Raji (cell line): Measurements from ENCODE around the gene SLC18B1.
A peak's percentile ranks its signal among the peaks of the same experiment; 100 is the strongest.

Experiments used
- POLR2A ChIP-seq: IDR thresholded peaks from 2 replicates; pipeline ENCODE4 v1.6.1; 2011; ENCODE audit warnings: low read depth, low read length, control low read depth; ENCODE audit not compliant: insufficient read depth

Gene SLC18B1

DNA sequence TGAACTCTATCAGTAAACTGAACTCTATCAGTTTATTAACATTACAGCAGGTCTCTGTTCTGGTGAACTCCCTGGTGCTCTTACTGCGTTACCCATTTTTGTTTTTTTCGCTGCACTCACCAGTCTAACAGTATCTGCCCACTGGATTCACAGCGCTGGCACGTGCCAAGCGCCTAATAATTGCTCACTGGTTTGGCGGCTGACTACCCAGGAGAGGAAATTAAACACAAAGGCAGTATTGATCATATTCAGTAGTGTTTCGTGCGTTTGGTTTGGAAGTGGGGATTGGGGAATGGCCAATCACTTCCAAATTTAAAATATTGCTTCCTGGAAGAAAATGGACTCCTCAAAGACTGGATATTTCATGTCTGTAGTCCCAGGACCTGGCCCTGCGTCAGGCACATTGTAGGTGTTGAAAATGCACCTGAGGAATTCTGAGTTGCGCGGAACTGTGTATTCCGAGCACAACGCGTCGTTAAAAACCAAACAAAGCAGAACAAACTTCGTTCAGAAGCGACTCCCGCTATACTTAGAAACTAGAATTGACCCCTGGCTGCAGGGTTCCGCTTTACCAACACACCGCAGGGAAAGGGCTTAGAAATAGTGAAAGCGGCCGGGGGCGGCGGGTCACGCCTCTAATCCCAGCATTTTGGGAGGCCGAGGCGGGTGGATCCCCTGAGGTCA, 14.9 kb upstream of the SLC18B1 start:
- TF ChIP-seq POLR2A, result peak; percentile 59

DNA sequence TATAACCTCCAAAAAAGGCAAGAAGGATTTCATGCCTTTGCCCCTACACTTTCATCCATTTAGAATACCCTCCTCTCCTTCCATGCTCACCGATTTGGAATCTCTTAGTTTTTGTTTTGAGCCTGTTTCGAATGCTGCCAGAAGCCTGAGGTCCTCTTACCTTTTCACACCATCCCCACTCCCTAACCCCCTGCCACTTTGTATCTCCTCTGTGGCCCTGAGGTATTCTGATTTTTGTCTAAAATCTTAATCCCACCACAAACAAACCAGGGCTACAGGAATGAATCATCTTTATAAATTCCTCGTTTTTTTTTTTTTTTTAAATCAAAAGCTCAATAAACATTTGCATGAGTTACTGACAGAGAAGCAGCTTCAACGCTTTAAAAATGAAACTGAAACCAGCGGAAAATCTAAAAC, 14.3 kb upstream of the SLC18B1 start:
- TF ChIP-seq POLR2A, result no peak

DNA sequence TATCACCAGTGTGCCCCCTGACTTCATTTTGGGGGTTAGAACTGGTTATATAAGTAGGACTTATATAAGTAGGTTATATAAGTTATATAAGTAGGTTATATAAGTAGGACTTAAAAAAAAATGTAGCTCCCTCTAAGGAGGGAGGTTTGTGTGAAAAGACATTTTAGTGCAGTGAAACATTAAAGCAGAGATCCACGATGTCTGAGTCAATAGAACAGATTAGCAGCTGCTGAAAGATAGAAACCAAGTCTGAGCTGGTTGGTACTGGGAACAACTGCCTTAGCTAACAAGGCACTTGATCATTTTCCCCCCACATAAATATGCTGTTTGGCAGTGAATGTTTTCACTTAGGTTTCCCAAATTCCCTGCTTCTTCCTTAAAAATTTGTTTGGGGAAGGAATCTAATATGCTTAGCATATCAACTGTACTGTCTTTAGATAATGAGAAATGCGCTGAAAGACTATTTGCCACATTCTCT, 13.9 kb upstream of the SLC18B1 start:
- no peak for TF ChIP-seq POLR2A

DNA sequence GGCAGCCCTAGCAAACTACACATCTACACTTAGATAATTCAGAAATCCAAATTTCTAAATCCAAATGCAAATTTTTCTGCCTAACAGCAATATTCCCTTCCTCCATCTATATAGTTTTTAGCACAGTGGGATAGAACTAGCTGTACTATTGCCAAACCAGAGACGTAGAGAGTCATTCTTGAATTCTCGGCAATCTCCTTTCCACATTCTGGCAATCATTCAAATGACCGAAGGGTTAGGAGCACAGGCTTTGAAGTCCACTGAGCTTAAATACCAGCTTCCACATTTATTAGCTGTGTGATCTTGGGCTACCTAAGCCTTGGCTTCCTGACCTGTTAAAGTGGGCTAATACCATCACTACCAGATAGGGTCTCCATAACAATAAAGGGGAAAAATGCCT, 12.8 kb upstream of the SLC18B1 start:
- TF ChIP-seq POLR2A, result no peak

DNA sequence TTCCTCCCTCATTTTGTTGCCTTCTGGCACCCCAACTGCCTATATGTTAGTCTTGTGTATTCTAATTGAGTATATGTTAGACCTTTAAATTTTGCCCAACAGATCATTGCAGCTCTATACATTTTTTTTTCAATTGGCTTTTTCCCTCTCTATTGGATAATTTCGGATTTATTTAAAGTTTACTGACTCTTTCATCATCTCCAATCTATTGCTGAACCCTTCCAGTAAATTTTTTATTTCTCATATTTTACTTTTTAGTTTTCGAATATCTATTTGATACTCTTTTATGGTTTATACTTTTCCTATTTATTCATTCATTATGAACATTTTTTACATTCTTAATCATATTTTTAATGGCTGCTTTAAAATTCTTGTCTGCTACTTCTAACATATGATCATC, 7.1 kb upstream of the SLC18B1 start:
- TF ChIP-seq POLR2A, result no peak

DNA sequence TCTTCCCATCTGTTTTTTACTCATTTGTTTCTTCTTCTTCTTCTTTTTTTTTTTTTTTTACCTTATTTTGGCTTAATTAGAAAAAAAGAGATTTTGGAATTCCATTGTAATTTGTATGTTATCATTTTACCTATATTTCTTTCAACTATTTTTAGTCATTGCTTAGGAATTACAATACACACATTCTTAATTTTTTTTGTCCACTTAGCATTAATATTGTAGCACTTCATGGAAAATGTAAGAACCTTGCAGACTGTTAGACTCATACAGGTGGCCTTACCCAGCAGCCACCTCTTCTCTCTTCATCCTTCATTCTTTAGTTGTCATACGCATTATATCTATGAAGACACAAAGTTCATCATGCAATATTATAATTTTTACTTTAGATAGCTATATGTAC, 5.8 kb upstream of the SLC18B1 start:
- TF ChIP-seq POLR2A, result no peak

DNA sequence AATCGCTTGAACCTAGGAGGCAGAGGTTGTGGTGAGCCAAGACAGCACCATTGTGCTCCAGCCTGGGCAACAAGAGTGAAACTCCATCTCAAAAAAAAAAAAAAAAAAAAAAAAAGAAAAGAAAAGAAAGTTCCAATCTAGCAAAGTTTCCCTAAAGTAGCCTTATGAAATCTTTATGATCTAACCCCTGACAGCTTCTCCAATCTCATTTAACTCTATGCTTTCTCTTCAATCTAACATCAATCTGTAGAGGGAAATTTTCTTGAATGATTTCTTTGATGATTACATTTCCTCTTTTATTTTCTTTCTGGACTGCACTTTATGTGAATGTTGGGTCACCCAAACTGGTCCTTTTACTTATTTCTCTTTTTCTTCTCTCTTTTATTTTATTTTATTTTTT, 2.2 kb upstream of the SLC18B1 start:
- no peak for TF ChIP-seq POLR2A

DNA sequence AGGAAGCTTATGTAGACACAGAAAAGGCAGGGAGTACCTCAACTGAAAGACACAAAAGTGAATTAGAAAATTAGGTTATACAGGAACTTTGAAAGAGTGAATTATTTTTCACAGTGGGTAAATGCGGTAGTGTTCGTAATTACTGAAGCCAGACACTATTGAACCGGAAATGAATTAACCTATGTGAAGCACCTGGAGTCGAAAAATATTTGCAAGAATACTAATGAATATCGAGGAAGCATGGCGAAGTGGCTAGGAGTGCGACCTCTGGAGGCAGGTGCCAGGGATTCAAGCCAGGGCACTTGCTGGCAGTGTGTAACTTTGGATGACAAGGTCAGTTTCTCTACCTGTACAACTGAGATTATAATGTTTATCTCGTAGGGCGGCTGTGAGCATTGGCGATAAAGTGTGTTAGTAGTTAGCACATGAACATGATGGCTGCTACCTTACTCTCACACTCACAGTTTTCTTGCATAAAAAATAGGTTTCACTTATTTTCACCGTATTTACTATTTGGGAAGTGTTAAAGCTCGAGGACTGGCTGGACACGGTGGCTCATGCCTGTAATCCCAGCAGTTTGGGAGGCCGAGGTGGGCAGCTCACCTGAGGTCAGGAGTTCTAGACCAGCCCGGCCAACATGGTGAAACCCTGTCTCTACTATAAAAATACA, 567 bp upstream of the SLC18B1 start:
- no peak for TF ChIP-seq POLR2A

DNA sequence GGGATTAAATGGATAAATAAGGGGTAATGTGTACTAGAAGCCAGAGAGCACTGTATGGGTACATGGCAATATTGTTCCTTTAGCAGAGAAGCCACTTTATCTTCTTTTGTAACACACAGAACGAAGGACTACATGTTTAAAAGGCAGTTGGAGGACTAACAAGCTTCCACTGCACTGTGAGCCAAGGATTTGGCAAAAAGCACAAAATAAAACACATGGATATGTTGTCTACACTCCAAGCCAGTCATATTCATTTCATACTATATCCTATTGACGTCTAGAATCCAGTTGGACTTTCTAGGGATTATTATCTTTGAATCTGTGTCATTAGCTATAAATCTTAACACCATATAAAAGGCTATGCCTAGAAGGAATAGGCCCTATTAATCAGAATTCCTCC, 3.0 kb downstream of the SLC18B1 start:
- TF ChIP-seq POLR2A, result no peak

DNA sequence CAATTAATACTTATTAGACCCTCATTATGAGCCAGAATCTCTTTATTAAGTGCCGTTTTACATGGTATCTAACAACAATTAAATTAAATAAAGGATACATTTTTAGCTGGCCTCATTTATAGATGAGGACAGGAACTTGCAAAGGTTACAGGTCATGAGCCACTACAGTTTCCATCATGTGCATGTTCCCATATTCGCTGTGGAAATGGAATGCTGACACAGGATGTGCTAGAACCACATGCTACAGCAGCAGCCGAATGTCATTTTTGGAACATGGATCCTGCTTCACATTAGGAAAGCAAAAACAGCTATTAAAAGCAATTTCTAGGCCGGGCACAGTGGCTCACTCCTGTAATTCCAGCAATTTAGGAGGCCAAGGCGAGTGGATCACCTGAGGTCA, 5.9 kb downstream of the SLC18B1 start:
- TF ChIP-seq POLR2A, result no peak

DNA sequence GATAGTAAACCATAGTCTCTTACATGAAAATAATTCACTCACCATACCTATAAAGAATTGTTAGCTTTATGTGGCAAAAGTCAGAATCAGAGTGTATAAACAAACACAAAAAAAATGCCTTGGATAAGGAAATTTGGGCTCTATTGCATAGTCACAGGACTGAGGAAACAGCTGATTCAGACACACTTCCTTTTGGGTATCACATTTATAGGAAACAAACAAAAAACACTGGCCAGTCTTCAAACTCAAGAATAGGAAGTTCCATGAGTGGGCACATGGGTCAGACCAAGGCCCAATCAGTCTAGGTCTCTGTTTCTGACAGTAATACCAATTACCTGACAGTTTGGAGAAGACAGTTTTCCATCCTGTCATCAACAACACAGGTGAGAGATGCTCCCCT, 8.0 kb downstream of the SLC18B1 start:
- no peak for TF ChIP-seq POLR2A

DNA sequence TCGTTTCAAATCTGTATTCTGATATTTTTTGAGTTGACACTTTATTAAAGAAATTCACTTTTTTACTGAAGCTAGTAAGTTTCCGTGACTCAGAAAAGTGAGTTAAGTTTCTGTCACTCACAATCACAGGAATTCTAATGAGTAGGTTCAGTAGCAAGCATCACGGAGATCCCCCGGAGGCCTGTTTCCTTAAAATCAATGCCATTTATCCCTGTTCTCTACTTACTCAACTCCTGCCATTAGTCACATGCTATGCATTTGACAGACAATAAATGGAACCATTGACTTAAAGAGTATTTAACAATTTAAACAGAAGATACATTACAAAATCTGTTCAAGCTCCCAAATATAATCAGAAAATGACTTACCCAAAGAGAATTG, 9.1 kb downstream of the SLC18B1 start:
- no peak for TF ChIP-seq POLR2A

DNA sequence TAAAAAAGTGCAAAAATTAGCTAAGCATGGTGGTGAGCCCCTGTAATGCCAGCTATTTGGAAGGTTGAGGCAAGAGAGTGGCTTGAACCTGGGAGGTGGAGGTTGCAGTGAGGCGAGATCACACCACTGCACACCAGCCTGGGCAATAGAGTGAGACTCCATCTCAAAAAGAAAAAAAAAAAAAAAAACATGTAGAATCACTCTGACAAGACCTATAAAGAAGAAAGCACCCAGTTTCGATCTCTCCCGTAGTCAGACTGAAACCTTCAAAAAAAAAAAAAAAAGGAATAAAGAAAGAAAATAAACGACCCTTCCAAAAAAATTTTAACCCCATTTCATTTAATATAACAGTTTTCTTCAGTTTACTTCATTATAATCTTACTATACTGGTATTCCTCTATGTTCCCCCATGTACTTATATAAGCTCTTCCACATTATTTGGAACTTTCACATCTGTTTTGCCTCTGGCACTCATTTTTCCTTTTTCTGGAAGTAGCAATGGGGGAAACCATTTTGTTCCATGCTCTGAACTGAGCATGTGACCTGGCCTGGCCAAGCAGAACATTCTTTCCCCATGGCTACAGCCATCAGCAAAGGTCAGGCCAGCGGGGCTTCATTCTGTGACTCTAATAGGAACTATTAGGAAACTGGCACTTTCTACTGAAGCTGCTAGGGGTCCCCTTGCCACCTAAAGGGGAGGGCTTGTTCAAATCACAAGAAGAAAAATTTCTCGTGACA, 9.6 kb downstream of the SLC18B1 start:
- TF ChIP-seq POLR2A, result no peak

DNA sequence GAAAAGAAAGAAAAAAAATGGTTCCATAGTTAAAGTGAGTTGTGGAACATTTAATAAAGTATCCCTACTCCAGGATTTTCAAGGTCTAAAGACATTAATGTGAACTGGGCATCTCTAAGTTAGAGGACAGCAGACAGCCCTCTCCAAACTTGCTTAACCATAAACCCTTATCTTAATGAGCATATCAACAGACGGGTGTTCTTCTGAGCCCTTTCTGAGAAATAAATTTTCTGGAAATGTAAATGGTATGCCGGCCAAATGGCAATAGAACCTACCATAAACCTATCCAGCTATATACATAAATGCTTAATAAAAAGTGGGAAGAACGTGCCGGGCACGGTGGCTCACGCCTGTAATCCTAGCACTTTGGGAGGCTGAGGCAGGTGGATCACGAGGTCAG, 12.5 kb downstream of the SLC18B1 start:
- no peak for TF ChIP-seq POLR2A

DNA sequence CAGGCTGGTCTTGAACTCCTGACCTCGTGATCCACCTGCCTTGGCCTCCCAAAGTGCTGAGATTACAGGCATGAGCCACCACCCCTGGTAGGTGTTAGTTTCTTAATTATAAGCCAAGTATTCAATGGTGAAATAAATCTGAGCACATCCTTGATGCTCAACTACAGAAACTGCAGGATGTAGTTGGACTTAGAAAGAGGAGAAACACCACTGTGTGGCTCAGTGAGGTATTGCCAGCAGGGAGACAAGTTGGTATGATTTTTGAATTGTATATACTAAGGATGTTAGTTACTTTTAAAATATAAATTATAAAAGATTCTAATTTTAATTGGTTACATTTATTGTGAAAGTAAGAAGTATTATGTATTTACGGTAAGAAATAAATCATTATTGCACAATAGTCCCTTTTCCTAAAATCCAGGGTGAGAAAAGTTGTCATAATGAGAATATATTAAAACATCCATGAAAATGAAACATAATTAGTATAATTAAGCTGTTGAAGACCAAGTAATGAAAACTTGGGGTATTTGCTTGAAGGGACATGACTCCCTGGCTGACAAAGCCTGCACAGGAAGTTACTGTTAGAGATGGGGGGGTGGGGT, 17.6 kb downstream of the SLC18B1 start:
- TF ChIP-seq POLR2A, result no peak
